Measurements from ENCODE around the gene PLEKHM1. TPM values are rescaled to one million over a fixed set of nuclear protein-coding genes. Genes with fewer than 3 reads are reported as not detected.
A peak's percentile ranks its signal among the peaks of the same experiment; 100 is the strongest.

PLEKHM1 gene
- total RNA-seq, 1 donor from 2014 or later, result 33.1 TPM

DNA sequence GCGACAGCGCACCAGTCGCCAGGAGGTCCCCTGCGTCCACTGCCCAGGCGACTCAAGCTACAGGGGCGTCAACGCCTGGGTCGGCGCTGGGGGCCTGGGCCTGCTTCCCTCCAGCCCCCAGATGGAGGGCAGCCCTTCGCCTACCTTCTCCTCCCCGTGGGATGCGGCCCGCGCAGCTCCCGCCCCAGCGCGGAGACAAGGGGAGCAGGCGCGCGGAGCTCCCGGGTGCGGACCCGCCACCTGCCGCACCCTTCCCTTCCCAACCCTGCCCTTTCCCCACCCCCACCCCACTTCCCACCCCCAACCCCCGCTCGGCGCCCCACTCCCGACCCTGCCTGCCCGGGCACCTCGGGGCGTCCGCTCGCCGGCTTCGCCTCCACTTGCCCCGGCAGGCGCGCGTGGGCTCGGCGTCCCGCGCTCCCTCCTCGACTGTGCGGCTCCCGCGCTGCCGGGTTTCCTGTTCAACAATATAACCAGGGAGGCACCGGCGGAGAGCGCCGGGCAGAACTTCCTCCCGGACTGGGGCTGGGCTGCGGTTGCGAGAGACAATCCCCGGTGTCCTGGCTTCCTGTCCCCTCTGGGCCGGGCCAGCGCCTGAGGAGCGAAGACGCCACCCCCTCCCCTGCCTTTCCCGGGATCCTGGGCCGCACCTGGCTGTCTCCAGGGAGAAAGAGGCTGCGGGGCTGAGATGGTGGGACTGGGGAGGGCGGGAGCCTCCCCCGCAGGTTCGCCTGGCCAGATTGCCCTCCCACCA, 57.9 kb downstream of the PLEKHM1 start, which contains the start of gene ARHGAP27:
ARHGAP27 (minus strand) TSS at position 466 of the 754 bp plus-strand sequence. CDS start 2,591 bp downstream, outside the sequence.
- H3K27me3 Mint-ChIP-seq (ENCODE audit: low read depth), result no peaks in the 10 kb centered on the region
- intact Hi-C loops (cut with micrococcal nuclease), result no loop called here
- H3K27ac Mint-ChIP-seq, result no peak within 1 kb of the TSS
- H3K36me3 Mint-ChIP-seq (ENCODE audit: low read depth), result no peaks in the 10 kb centered on the region
- peak within 1 kb of the TSS; percentile 77 for H3K4me3 Mint-ChIP-seq (ENCODE audit: low read depth)
- H3K4me1 Mint-ChIP-seq (ENCODE audit: low read depth), result peaks cover 22% of the 10 kb centered on the region
- DNase-seq (ENCODE audit: low spot score), result no peak
- H3K9me3 Mint-ChIP-seq, result no peaks in the 10 kb centered on the region

DNA sequence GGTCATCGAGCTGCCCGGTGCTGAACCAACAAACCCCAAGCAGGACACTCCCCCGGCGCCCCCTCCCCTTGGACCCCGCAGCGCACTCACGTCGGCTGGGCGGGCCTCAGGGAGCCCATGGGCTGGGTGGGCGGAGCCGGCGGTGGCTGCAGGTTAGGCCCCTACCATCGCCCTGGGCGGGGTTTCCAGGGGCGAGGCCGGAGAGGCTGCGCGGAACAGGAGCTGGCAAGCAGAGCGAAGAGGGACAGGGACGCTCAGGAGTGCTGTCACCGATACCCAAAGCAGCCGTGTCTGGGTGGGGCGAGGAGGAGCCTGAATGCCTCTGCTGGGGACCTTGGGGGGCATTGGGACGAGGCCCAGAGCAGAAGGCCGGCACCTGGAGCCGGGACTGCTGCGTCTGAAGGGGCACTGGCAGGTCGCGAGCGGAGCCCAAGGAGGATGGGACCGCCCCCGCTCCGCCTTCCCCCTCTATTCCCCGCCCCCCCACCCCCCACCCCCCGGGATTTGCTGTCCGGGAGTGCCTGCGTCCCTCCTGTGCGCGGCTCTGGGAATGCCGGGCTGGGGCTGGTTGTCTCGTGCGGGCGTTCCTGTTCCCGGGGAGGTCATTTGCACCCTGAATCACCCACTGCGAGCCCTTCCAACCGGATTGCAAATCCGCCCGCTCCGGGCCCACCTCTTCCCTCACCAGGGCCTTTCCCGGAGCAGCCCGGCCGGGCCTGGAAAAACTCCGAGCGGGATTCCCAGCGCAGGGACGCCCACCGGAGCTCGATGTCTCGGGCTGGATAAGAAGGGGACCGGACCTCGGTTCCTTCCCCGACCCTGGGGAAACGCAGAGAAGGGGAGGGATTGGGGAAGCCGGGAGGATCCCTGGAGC, 58.8 kb downstream of the PLEKHM1 start:
- no peaks in the 10 kb centered on the region for H3K27me3 Mint-ChIP-seq (ENCODE audit: low read depth)
- peaks cover 22% of the 10 kb centered on the region for H3K4me1 Mint-ChIP-seq (ENCODE audit: low read depth)
- peak; percentile 74 for DNase-seq (ENCODE audit: low spot score)
- intact Hi-C loops (cut with micrococcal nuclease), result no loop called here
- H3K9me3 Mint-ChIP-seq, result no peaks in the 10 kb centered on the region
- H3K4me3 Mint-ChIP-seq (ENCODE audit: low read depth), result peak overlapping the region; percentile 77
- no peaks in the 10 kb centered on the region for H3K36me3 Mint-ChIP-seq (ENCODE audit: low read depth)
- H3K27ac Mint-ChIP-seq, result no peak overlapping the region

DNA sequence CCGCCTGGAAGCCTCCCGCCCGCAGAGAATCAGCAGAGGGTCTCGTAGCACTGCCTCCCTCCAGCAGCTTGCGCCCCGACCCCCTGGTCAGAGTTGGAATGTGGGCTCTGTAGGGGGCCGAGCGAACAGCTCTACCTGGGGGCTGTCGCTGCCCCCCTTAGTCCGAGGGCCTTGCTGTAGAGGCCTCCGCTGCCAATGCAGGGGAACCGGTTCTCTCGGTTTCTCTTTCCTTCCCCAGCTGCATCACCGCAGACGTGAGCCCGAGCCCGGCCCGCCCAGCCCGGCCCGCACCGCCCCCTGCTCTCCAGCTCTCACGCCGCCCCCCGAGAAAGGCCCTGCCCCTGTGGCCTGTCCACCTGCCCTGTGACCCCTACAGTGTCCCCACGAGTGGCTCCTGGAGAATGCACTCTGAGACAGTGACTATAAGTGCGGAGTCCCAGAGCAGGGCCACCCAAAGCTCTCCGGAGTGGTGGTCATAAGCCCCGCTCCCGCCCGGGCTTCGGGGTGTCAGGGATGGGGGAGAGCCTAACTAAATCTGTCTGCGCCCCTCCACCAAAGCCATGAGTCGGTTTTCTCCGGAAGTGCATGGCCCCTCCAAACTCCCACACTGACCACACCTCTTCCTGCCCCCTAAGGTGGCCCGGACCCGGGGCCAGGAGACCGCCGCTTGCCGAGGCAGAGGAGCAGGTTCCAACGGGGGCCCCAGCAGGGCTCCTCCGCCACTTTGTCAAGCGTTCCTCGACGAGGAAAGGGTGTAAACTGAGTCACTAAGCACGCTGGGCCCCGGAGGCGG, 59.6 kb downstream of the PLEKHM1 start:
- H3K9me3 Mint-ChIP-seq, result no peaks in the 10 kb centered on the region
- peak; percentile 44 for DNase-seq (ENCODE audit: low spot score)
- H3K4me3 Mint-ChIP-seq (ENCODE audit: low read depth), result peak overlapping the region; percentile 77
- peak overlapping the region; percentile 58 for H3K27ac Mint-ChIP-seq
- intact Hi-C loops (cut with micrococcal nuclease), result no loop called here
- no peaks in the 10 kb centered on the region for H3K36me3 Mint-ChIP-seq (ENCODE audit: low read depth)
- peaks cover 22% of the 10 kb centered on the region for H3K4me1 Mint-ChIP-seq (ENCODE audit: low read depth)
- H3K27me3 Mint-ChIP-seq (ENCODE audit: low read depth), result no peaks in the 10 kb centered on the region

DNA sequence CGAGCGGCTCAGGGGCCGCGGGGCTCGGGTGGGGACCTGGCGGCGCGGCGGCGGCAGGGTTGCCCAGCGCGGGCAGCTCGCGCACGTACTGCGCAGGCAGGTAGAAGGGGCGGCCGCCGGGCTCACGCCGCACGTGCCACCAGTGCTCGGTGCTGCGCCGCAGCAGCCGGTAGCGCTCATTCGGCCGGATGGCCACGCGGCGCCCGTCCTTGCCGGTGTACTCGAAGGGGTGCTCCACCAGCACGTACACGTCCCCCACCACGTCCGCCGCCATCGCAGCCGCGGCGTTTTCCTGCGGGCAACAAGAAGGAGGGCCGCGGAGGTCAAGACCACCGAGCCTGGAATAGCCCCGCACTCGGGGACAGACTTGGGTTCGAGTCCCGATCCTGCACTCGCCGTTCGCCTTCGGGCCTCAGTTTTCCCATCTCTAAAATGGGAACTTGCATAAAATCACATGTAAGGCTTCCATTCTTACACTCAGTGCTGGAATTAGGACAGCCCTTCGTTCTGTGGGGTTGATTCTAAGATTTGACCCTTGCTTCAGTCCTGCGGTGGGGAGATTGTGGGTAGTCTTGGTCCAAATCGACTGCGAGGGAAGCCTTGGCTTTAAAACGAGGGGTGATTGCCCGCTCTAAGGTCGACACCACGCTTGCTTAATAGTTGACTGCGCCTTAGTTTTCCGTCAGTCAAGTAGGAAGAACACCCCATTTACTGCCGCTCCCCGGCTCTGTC, 60.3 kb downstream of the PLEKHM1 start:
- intact Hi-C loops (cut with micrococcal nuclease), result no loop called here
- Mint-ChIP-seq H3K9me3 (no peaks in the 10 kb centered on the region), H3K27me3 (ENCODE audit: low read depth) (no peaks in the 10 kb centered on the region), H3K36me3 (ENCODE audit: low read depth) (no peaks in the 10 kb centered on the region), H3K4me1 (ENCODE audit: low read depth) (peaks cover 22% of the 10 kb centered on the region), H3K4me3 (ENCODE audit: low read depth) (peak overlapping the region; percentile 77), H3K27ac (no peak overlapping the region)
- DNase-seq (ENCODE audit: low spot score), result no peak

- Mint-ChIP-seq H3K4me1 (ENCODE audit: low read depth) (peaks cover 22% of the 10 kb centered on the region), H3K4me3 (ENCODE audit: low read depth) (no peak overlapping the region), H3K27me3 (ENCODE audit: low read depth) (no peaks in the 10 kb centered on the region), H3K9me3 (no peaks in the 10 kb centered on the region), H3K36me3 (ENCODE audit: low read depth) (no peaks in the 10 kb centered on the region), H3K27ac (no peak overlapping the region)
- intact Hi-C loops (cut with micrococcal nuclease), result no loop called here
- no peak for DNase-seq (ENCODE audit: low spot score)
These were observed 61.0 kb downstream of the PLEKHM1 start for GRCh38 chr17:45429339-45430005.

DNA sequence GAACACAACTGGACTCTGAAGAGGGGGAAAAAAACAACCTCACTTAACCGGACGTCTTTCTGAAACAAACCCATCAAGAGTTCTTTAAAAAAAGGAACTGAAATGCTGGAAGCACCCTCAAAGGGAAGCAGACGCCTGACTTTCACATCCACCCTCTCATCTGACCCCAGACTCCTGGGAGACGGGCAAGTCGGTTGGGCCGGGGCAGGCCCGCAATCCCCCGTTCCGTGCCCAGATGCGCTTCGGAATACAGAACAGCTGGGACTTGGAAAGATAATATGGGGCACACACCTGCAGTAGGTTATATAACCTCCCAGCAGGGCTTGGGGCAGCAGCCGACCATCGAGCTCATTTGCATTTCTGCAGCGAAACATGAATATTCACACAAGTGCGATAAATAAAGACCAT, 61.6 kb downstream of the PLEKHM1 start:
- no peaks in the 10 kb centered on the region for H3K9me3 Mint-ChIP-seq
- no peaks in the 10 kb centered on the region for H3K36me3 Mint-ChIP-seq (ENCODE audit: low read depth)
- intact Hi-C loops (cut with micrococcal nuclease), result no loop called here
- DNase-seq (ENCODE audit: low spot score), result no peak
- H3K27me3 Mint-ChIP-seq (ENCODE audit: low read depth), result no peaks in the 10 kb centered on the region
- no peak overlapping the region for H3K27ac Mint-ChIP-seq
- no peak overlapping the region for H3K4me3 Mint-ChIP-seq (ENCODE audit: low read depth)
- H3K4me1 Mint-ChIP-seq (ENCODE audit: low read depth), result peaks cover 22% of the 10 kb centered on the region

GRCh38 chr17:45428050-45428617, 62.4 kb downstream of the PLEKHM1 start:
- no peaks in the 10 kb centered on the region for H3K36me3 Mint-ChIP-seq (ENCODE audit: low read depth)
- peaks cover 21% of the 10 kb centered on the region for H3K4me1 Mint-ChIP-seq (ENCODE audit: low read depth)
- H3K27ac Mint-ChIP-seq, result no peak overlapping the region

GRCh38 chr17:45427181-45427835, 63.2 kb downstream of the PLEKHM1 start:
- Mint-ChIP-seq H3K4me3 (ENCODE audit: low read depth) (no peak overlapping the region), H3K9me3 (no peaks in the 10 kb centered on the region), H3K4me1 (ENCODE audit: low read depth) (peaks cover 20% of the 10 kb centered on the region), H3K27me3 (ENCODE audit: low read depth) (no peaks in the 10 kb centered on the region), H3K36me3 (ENCODE audit: low read depth) (no peaks in the 10 kb centered on the region), H3K27ac (no peak overlapping the region)
- intact Hi-C loops (cut with micrococcal nuclease), result no loop called here
- DNase-seq (ENCODE audit: low spot score), result no peak

More at GRCh38 chr17:45428050-45428617, 62.4 kb downstream of the PLEKHM1 start:
- Mint-ChIP-seq H3K9me3 (no peaks in the 10 kb centered on the region), H3K27me3 (ENCODE audit: low read depth) (no peaks in the 10 kb centered on the region), H3K4me3 (ENCODE audit: low read depth) (peak overlapping the region; percentile 14)
- DNase-seq (ENCODE audit: low spot score), result peak; percentile 77
- intact Hi-C loops (cut with micrococcal nuclease), result no loop called here

DNA sequence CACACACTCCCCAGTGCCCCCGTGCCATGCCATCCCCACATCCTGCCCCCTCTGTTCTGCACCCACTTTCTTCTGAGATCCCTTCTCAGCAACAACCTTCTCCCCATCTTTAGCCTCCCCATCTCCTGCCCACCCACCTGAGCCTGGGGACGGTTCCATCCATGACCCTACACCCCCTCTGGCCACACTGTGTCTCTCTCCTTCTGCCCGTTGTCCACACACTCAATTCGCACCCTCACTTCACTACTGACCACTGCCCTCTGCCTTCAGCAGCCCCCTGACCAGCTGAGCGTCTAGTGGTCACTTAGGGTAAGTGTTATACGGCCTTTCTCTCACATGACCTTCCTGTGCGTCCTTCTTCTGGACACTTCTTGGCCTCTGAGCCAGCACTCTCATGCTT, 64.0 kb downstream of the PLEKHM1 start:
- H3K4me3 Mint-ChIP-seq (ENCODE audit: low read depth), result no peak overlapping the region
- H3K36me3 Mint-ChIP-seq (ENCODE audit: low read depth), result no peaks in the 10 kb centered on the region
- DNase-seq (ENCODE audit: low spot score), result no peak
- no peak overlapping the region for H3K27ac Mint-ChIP-seq
- H3K9me3 Mint-ChIP-seq, result no peaks in the 10 kb centered on the region
- intact Hi-C loops (cut with micrococcal nuclease), result no loop called here
- H3K4me1 Mint-ChIP-seq (ENCODE audit: low read depth), result peaks cover 20% of the 10 kb centered on the region
- H3K27me3 Mint-ChIP-seq (ENCODE audit: low read depth), result no peaks in the 10 kb centered on the region

GRCh38 chr17:45425984-45426413, 64.5 kb downstream of the PLEKHM1 start:
- H3K27ac Mint-ChIP-seq, result no peak overlapping the region
- no peaks in the 10 kb centered on the region for H3K9me3 Mint-ChIP-seq
- no peak overlapping the region for H3K4me3 Mint-ChIP-seq (ENCODE audit: low read depth)
- intact Hi-C loops (cut with micrococcal nuclease), result no loop called here
- peaks cover 17% of the 10 kb centered on the region for H3K4me1 Mint-ChIP-seq (ENCODE audit: low read depth)
- H3K36me3 Mint-ChIP-seq (ENCODE audit: low read depth), result no peaks in the 10 kb centered on the region
- DNase-seq (ENCODE audit: low spot score), result no peak
- H3K27me3 Mint-ChIP-seq (ENCODE audit: low read depth), result no peaks in the 10 kb centered on the region

Measured in activated T-helper 2 cell treated with anti-CD3 and anti-CD28 coated beads, Interferon-gamma antibody, Interleukin-2, Interleukin-4, amounts not matched to agents 10 μg/mL and 5 μg/mL and 100 μg/mL, durations not matched to agents 14 hours and 24 hours and 36 hours (primary cell).